Fibroblast of gingiva (primary cell): ENCODE measurements around the gene FRMD4A.
A peak's percentile ranks its signal among the peaks of the same experiment; 100 is the strongest.

Experiments
- DNase-seq: peaks from one replicate; pipeline ENCODE4 v3.0.0-alpha.2; 2011; ENCODE audit warnings: low read depth

FRMD4A gene

DNA sequence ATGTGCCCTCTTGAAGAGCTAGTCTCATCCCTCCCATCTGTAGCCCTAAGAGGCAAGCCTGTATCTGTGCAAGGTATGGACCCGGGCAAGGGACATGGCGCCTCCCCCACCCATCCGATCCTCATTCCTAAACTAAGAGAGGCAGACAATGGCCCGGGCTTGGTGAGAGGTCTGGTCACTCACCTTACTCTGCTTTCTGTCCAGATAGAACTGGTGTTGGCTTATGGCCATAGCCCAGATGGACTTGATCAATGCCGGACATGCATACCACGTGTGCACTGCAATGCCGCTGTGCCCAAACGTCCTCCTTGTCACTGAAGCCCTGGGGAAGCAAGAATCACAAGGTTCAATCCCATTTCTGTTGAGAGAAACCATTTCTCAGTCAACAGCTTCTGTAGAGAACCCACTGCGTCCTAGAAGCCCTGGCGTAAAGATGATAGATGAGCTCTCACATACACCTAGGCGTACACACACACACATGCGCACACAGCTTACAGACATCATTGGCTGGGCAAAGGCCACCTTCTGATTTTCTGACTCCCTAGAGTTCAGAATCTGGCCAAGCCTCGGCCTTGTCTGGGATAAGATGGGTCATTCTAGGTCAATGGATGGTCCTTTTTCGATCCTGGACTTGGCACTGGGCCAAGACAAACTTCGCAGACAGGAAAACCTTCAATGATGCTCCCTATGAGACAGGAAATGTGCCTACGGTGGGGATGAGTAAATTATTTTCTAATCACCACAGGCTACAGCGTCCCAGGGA is 629.4 kb downstream of the FRMD4A start:
- no peak for DNase-seq

DNA sequence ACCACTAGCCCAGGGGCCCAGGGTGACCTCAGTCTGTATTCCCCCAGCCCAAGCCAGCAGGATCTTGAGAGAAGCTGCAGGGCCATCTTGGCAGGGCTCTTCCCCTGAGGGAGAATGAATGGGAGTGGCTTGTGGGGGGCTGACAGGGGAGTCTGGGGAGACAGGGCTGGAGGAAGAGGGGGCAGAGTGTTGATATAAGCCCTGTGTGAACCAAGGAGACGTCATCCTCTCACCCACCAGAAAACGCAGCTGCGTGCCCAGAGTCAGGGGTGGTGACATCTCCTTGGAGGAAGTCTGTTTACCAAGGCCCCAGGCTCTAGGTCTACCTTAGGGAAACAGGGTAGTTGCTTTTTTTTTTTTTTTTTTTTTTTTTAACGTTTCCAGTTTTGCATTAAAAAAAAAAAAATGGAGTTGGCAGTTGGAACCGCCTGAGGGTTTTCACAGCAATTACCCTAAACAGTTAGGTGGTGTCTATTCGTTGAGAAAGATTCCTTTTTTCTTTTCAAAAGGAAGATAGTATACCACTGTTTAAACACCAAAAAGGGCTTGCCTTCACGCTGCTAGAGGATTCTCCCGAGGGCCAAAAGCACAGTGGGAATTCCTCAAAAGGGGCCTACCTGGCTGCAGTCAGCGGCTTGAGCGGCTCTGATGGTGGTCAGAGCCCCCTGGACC is 630.1 kb downstream of the FRMD4A start:
- no peak for DNase-seq

DNA sequence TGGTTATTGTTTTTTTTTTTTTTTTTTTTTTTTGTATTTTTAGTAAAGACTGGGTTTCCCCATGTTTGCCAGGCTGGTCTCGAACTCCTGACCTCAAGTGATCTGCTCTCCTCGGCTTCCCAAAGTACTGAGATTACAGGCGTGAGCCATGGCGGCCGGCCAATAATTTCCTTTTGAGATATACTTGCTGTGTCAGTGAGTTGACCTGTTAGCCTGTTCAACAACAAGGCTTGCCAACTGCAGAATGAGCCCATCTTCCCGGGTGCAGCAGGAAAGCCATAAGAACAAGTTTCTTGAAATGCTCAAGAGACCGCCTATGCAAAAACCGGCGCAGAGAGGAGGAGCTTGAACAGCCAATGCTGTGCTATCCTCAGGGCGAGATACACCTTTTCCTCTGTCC is 631.5 kb downstream of the FRMD4A start:
- DNase-seq: no peak

DNA sequence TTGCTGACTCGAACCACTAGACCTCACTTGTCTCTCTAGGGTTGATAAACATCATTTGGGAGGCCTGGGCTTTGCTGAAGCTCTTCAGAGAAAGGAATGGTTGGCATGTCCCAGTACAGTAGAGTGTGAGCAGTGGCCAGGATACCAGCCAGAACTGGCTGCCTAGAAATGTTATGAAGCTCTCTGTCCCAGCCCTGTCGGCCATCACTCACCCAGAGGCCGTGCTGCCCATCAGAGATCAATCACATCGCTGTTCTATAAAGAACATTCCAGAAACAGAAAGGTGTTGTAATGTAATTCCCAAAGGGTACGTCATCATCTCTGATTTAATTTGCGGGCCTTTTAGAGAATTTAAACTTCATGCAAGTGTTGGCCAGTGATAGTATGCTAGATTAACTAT is 632.5 kb downstream of the FRMD4A start:
- no peak for DNase-seq

DNA sequence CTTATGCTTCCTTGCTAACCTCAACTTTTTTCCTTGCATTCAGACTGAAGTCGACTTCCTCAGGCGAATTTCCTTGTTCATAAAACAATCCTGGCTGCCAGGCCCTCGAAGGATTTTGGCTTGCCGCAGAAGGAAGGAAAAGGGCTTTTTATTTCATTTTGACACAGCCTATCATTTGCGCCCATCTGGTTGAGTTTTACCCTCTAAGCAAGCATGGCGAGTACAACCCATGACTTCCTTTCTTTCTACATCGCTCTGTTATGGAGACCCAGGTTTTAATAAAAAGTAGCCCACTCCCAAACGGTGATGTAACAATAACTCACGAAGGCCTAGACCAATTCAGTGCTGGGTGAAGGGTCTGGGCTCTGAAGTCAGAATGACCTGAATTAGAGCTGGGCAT is 634.7 kb downstream of the FRMD4A start:
- DNase-seq: no peak

DNA sequence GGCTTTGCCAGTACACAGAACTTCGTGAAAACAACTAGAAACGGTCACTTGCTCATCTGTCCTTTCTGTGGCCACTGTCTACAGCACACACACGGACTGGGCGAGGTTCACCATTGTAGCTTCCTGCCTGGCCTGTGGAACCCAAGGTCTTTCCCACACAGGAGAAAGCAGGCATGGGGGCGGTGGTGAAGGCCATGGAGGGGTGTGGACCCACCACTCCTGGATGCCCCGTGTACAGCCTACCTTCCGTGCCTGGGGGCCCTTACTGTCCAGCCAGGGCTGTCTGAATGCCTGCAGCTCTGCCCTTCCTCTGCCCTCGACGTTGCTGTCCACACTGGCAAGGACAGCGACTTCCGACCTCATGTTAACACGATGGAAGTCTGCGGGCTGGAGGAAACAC is 635.1 kb downstream of the FRMD4A start:
- no peak for DNase-seq

DNA sequence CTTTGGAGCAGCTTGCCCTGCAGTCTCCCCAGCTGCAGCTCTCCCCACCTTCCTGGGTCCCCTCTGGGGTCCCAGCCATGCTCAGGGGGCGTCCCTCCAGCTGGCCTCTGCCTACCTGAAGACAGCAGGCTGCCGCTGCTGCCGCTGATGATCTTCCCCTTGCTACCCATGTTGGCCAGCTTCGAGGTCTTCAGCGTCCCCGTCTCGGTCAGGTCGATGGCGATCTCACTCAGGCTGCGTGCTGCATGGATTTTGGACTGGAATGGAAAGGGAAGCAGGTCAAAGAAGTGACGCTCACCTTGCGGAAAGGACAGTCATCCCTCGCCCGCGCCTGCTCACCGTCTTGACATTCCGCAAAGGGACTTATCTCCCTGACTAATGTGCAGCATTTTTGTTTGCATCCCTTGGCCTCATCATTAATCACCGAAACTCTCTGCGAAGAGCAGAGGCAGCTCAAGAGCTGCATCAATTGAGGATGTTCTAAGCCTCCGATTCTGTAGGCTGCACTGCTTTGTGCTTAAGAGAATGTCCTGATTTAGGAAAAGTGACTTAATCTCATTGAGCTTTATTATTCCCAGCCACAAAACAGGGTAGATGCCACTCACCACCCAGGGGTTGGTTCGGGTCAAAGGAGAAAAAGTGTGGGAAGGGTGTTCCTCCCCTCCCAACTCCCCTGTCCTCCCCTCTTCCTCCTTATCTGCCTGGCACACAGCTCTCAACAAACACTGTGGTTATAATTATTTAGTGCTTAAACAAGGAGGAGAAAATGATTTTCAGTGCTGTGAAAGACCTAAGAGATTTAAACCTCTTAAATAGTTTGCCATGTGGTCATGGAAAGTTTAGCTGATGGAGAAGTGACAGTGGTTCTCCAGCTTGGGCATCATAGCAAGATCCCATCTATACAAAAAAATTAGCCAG is 636.7 kb downstream of the FRMD4A start:
- no peak for DNase-seq

DNA sequence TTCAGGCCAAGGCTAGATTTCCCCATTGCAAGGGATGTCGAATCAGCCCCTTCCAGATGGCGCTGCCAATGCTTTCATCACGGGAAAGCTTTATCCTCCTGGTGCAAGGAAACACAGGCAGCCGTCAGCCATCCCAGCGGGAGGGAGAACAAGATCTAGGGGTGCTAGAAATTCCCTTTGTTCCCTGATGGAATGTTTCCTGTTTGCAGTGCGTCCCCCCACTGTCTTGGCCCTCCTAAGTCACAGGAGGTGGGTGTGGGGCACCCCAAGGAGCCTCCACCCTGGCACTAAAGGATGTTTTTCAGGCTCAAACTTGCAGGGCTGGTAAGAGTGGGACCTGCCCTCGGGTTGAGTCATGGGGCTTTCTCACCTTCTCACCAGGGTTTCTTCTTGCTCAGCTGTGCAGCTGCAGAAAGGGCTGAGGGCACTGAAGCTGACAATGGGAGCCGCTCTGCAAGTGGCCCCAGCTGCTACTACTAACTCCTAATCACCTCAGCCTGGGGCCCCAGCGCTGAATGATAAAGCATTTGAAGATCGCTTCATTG is 640.4 kb downstream of the FRMD4A start:
- no peak for DNase-seq

DNA sequence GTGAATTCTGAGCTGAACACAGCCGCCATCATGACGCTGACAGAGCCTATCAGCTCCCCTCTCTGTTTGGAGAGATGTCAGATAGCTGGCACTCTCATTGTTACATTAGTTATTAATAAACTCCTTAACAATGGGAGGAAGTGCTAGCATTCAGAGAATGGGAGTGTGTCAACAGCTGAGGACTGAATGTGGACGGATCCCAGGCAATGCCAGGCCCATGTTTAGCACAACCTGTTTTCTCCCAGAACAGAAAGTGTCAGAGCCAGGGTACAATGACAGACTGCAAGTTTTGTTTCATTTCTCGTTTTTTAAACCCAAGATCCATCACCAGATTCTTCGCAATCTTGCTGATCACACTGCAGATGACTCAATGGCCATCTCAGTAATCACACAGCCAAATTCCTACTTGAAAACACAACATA is 644.4 kb downstream of the FRMD4A start:
- no peak for DNase-seq

DNA sequence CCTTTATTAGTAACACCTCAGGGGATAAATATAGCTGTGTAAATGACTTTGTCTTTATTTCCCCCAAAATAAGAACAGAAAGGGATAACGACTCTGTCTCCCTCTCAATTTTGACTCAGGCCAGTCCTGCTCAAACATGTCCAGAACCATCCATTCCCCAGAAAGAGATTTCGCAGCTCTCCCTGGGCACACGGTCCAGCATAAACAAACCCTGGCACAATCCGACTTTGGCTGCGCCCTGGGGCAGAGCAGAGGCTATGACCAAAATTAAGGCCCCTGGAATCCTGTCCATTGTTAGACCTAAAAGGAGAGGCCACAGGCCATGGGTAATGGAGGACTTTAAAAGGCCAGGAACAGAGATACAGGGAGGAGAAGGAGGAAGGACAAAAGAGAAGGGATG is 644.8 kb downstream of the FRMD4A start:
- DNase-seq: peak; percentile 14

DNA sequence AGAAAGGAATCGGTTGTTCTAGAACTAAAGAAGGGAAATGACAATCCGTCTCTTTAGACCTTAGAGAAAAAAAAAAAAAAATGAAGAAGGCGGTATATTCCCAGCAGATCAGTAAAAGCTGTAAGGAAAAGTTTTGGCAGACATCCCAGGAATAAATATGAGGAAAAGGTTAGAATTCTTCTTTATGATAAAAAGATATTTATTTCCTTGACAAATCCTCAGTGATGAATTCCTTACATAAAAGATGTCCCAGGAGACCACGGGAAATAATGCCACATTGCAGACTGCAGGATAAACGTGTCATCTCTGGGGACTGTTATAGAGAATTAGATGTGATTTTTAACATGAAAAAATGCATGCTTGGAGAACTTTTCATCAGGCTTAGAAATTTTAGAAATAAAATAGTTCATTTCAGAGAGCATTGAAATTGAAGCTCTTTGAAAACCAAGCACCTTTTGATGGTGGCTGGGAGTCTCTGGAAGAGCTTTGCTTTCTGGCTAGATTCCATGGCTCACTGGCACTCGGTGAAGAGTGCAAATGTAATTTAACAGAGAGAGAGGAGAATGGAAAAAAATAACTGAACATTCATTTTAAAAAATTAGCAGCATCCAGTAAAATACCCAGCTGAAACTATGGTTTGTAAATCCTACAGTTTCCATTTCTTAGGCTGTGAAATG is 645.8 kb downstream of the FRMD4A start:
- peak; percentile 78 for DNase-seq

DNA sequence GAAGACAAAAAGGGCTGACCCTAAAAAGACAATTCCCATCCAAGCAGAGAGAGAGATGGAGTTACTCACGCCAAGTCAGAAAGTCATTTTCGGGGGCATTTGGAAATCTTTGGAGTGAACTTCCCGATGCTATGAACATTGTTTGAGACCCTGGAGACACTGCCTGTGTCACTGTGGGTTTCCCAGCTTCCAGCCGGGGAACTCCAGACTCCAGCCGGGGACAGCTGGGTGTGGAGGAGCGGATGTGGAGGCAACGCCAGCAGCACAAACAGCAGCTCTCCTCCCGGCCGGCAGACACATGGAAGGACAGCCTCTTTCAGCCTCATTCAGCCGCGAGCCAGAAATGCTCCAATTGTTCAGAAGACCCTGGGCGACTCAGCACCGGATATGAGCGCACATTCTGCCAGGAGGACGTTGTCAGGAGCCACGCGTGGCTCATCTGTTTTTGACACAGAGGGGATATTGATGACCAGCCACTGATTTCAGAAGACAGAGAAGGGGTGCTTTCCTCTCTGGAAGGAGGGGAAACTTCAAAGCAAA is 646.4 kb downstream of the FRMD4A start:
- peak; percentile 50 for DNase-seq

DNA sequence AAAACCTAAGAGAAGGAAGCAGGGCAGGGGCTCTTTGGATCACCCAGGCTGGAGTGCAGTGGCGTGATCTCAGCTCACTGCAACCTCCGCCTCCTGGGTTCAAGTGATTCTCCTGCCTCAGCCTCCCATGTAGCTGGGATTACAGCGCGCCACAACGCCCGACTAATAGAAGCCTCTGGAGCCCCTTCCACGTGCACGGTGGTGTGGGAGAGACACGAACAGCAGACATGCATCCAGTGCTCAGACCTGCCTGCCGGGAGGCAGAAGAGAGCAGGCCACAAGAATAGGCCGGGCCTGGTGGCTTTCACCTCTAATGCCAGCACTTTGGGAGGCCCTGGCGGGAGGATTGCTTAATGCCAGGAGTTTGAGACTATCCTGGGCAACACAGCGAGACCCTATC is 647.7 kb downstream of the FRMD4A start:
- DNase-seq: no peak

DNA sequence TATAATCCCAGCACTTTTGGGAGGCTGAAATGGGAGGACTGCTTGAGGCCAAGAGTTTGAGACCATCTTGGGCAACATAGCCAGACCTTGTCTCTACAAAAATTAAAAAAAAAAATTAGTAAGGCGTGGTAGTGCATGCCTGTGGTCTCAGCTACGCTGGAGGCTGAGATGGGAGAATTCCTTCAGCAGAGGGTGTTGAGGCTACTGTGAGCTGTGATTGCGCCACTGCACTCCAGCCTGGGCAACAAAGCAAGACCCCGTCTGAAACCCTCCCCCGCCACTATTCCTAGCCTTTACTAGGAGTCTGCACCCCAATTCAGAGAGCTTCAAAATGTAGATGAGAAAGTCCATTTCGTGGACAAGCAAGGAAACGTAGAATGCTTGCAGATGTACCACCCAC is 648.8 kb downstream of the FRMD4A start:
- no peak for DNase-seq

DNA sequence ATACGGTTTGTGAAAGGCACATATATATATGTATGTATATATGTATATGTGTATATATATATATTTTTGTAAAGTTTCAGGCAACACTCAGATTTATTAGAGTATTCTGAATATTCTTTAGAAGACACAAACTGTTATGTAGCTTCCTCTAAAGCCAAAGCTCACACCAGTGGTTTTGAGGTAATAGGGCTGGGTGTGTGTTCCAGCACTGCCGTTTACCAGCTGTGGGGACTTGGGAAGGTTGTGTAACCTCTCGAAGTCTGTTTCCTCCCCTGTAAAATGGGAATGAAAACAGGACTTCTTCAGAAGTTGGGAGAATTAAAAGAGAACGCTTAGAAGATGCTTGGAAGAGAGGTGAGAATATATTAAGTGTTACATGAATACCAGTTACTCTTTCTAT is 649.2 kb downstream of the FRMD4A start:
- DNase-seq: no peak

DNA sequence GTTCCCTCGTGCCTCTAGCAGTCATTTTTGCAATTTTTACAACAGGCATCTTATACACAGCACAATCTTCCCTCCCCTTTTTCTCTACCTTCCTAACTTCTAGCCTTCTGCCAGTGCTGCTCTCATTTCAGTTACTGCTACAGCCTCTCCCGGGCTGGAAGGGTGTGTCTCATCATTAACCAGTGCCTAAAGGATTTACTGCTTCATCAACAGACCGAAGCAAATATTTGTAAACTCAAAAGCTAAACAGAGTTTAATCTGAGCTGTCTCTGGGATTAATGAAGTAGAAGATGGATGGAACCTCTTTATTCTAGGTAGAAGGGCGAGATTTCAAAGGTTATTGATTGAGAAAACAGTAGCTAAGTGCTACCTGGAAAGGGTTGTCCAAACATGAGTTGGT is 649.6 kb downstream of the FRMD4A start:
- DNase-seq: no peak

DNA sequence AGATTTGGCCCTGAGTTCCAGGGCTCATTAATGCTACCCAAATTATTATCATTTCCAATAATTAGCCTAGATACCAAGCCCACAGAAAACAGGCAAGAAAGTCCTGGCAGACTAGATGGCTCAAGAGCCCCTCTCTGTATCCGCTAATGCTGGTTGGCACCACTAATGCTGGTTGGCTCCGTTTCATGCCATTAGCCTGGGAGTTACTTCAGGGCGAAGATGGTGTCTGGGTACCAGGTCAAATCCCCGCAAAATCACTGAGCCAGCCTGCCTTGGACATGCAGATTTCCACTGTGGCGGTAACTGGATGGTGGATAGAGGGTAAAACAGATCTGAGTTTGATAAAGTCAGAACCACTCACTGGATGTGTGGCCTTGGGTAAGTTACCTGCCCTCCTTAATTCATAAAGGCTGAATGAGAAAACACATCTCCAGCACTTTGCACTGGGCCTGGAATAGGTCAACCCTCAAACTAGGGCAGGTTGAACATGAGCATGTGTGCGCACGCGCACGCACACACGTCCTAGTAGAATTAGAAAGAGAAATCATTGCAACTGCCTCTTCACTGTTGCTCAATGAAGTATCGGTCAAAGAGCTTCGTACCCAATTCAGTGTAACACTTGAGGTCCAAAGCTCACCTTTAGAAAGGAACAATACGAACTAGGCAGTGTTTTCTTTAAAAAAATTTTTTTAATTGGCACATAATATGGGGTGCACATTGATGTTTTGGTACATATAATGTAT is 652.5 kb downstream of the FRMD4A start:
- no peak for DNase-seq

DNA sequence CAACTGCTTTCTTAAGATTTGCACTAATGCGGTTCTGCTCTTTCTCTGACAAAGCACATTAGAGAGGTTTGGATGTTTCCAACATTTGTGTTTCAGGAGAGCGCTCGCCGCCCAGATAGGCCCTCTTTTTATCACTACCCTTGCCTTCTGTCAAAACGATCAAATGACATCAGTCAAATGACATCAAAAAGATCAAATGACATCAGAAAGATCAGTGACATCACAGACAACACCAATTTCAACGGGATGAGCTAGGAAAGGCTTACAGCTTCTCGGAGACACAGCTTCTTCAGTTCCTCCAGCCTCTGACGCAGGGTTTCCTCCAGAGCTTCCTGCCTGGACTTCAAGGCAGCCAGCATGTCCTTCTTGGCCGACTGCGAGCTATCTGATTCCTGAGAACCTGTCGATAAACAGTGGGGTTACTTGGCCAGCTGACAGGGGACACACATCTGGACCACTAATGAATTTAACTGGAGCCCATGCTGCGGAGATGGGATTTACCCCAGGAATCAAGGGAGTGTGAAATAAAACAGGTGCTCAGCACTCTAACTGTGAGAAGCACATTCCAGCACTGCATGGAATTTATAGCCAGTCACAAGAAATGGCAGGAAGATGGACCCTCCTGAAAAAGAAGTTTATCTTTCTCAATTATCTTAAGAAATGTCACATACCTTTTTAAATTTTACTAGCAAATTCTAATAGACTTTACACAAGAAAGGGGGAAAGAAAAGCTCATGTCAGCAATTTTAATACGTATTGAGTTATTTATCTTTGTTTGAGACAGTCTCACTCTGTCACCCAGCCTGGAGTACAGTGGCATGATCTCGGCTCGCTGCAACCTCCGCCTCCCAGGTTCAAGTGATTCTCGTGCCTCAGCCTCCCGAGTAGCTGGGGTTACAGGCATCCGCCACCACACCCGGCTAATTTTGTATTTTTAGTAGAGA is 655.8 kb downstream of the FRMD4A start:
- no peak for DNase-seq

DNA sequence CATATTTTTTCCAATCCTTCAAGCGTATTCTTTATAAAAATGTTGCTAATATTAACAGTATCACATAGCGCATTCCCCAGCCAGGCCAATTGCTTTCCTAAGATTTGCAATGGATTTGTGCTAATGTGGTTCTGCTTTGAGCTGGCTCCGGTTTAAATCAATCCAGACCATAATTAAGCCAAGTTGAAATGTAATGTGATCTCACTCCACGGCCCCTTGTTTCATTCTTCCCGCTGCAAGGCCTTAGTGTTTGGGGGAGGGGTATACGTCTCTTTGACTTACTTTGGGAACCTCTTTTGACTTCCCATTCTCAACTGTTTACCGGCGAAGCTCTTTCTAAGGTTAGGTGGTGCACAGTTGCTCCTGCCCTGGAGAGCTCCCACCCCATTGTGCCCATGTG is 657.6 kb downstream of the FRMD4A start:
- peak; percentile 16 for DNase-seq

DNA sequence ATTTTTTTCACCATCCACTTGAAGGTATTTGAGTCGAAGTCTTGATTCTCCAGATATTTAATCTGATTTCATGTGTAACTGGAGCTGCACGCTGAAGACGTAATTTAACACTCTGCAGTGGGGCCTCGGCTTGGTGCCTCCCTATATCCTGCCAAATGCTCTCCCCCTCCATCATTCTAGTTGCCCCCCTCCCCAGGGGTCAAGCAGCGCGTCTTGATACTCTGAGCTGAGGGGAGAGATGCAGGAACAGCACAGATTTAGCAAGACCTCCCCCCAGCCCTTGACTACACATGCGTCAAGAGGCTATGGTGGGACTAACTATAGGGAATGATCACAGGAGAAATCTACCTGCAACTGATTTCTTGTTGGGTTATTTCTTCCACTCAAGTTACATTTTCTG is 658.2 kb downstream of the FRMD4A start:
- DNase-seq: no peak
